Bronchial epithelial cell (primary cell): ENCODE measurements around the gene ISG20L2. TPM values are rescaled to one million over a fixed set of nuclear protein-coding genes. Genes with fewer than 3 reads are reported as not detected.

Source experiments
- DNase-seq: peaks from one replicate; pipeline ENCODE4 v3.0.0-alpha.2; 2010; ENCODE audit warnings: low read depth
- FAIRE-seq: peaks from 2 replicates; lab custom pipeline; 2011; peaks lifted over from hg19 to GRCh38; lab: Jason Lieb, UNC
- H3K27me3 ChIP-seq: 2 replicates; pipeline ENCODE4 v1.5.1; 2011; ENCODE audit warnings: low read length; ENCODE audit not compliant: control insufficient read depth, insufficient read depth
- H3K36me3 ChIP-seq: 2 replicates; pipeline ENCODE4 v1.5.1; 2011; ENCODE audit warnings: low read length; ENCODE audit not compliant: control insufficient read depth, insufficient read depth
- H3K4me3 ChIP-seq: 2 replicates; pipeline ENCODE4 v1.5.1; 2011; ENCODE audit warnings: mild to moderate bottlenecking, low read depth, low read length, control low read depth
- CTCF ChIP-seq: IDR thresholded peaks from 2 replicates; pipeline ENCODE4 v1.5.1; 2011; ENCODE audit warnings: mild to moderate bottlenecking, moderate library complexity, low read length, control low read depth, inconsistent platforms; ENCODE audit not compliant: insufficient read depth, severe bottlenecking
- total RNA-seq: library from RNA; depleted of rRNA; stranded (reverse); fragments of >200 nt; gene quantifications from 2 replicates; pipeline ENCODE4 v1.2.1, GENCODE V29; 2014

The ISG20L2 gene
- total RNA-seq, 1 donor from 2014 or later, result 7.9 TPM

- Histone ChIP-seq H3K36me3 (peaks cover 13% of the 10 kb centered on the region), H3K4me3 (no peak overlapping the region), H3K27me3 (no peaks in the 10 kb centered on the region)
- DNase-seq (no peak), FAIRE-seq (no peak)
- TF ChIP-seq CTCF, result no peak
These were observed 15.8 kb upstream of the ISG20L2 start for GRCh38 chr1:156744344-156744743.

- no peak overlapping the region for H3K4me3 ChIP-seq
- FAIRE-seq (no peak), DNase-seq (no peak)
- H3K27me3 ChIP-seq, result no peaks in the 10 kb centered on the region
- no peak for TF ChIP-seq CTCF
- peaks cover 13% of the 10 kb centered on the region for H3K36me3 ChIP-seq
These were observed 15.1 kb upstream of the ISG20L2 start for GRCh38 chr1:156743367-156744302.

- Histone ChIP-seq H3K27me3 (no peaks in the 10 kb centered on the region), H3K36me3 (peaks cover 20% of the 10 kb centered on the region), H3K4me3 (no peak overlapping the region)
- no peak for DNase-seq
- no peak for FAIRE-seq
- TF ChIP-seq CTCF, result no peak
These were observed 14.2 kb upstream of the ISG20L2 start for GRCh38 chr1:156742801-156743200.

- no peak for TF ChIP-seq CTCF
- DNase-seq (no peak), FAIRE-seq (no peak)
- Histone ChIP-seq H3K36me3 (peaks cover 24% of the 10 kb centered on the region), H3K27me3 (no peaks in the 10 kb centered on the region), H3K4me3 (no peak overlapping the region)
These were observed 13.5 kb upstream of the ISG20L2 start for GRCh38 chr1:156742017-156742416.

- no peak for TF ChIP-seq CTCF
- no peak overlapping the region for H3K4me3 ChIP-seq
- peaks cover 26% of the 10 kb centered on the region for H3K36me3 ChIP-seq
- FAIRE-seq, result no peak
- no peaks in the 10 kb centered on the region for H3K27me3 ChIP-seq
- no peak for DNase-seq
These were observed 13.0 kb upstream of the ISG20L2 start for GRCh38 chr1:156741481-156741983.
